AG04449 (cell line): Measurements from ENCODE around the gene FBXO47.

Source experiments
- CTCF ChIA-PET: fragments of 350-600 bp; formaldehyde crosslinking; extraction: SDS; loops from one replicate; lab custom pipeline; 2021; ENCODE audit warnings: antibody characterized with exemption; lab: Yijun Ruan, JAX
- POLR2A ChIA-PET: fragments of 400-600, 350-600 bp; formaldehyde crosslinking; extraction: SDS; loops from one replicate; lab custom pipeline; 2020; ENCODE audit warnings: antibody characterized with exemption, inconsistent platforms; lab: Yijun Ruan, JAX
- DNase-seq: peaks from one replicate; pipeline ENCODE4 v3.0.0-alpha.2; 2010; ENCODE audit warnings: low read depth, low spot score
- H3K4me3 ChIP-seq: 2 replicates; pipeline ENCODE4 v1.5.1; 2011; ENCODE audit warnings: low read depth, mild to moderate bottlenecking, control low read depth, low read length
- CTCF ChIP-seq: IDR thresholded peaks from one replicate; pipeline ENCODE4 v1.5.1; 2011; ENCODE audit warnings: mild to moderate bottlenecking, moderate library complexity, low read length, control low read depth, inconsistent platforms; ENCODE audit not compliant: insufficient read depth; ENCODE audit errors: missing control alignments

FBXO47 gene

GRCh38 chr17:38892083-38892482, 75.1 kb downstream of the FBXO47 start:
- H3K4me3 ChIP-seq = no peak overlapping the region
- TF ChIP-seq CTCF = no peak
- ChIA-PET POLR2A (interaction anchor here (1.2 to 1.4 kb wide), 2 partner anchors 9 to 11 kb away, joined by 3 read pairs; no protein-coding TSS in a partner anchor), CTCF (no interaction called here)
- DNase-seq = no peak

GRCh38 chr17:38891441-38891840, 75.8 kb downstream of the FBXO47 start:
- H3K4me3 ChIP-seq = no peak overlapping the region
- no peak for TF ChIP-seq CTCF
- DNase-seq = no peak
- POLR2A ChIA-PET = interaction anchor here (1.4 kb wide), 1 partner anchor 10 kb away, joined by 3 read pairs; no protein-coding TSS in a partner anchor
- CTCF ChIA-PET = no interaction called here

GRCh38 chr17:38890410-38890746, 76.8 kb downstream of the FBXO47 start:
- ChIA-PET CTCF (no interaction called here), POLR2A (no interaction called here)
- no peak for DNase-seq
- TF ChIP-seq CTCF = no peak
- H3K4me3 ChIP-seq = no peak overlapping the region

- ChIA-PET CTCF (interaction anchor here (1.0 to 1.3 kb wide), 2 partner anchors 9 to 11 kb away, joined by 3 to 4 read pairs; no protein-coding TSS in a partner anchor), POLR2A (interaction anchor here (1.0 kb wide), 1 partner anchor 13 kb away, joined by 3 read pairs; no protein-coding TSS in a partner anchor)
- TF ChIP-seq CTCF = no peak
Observed at GRCh38 chr17:38889745-38890409, 77.3 kb downstream of the FBXO47 start.

GRCh38 chr17:38888842-38889241, 78.4 kb downstream of the FBXO47 start:
- ChIA-PET CTCF (interaction anchor here (1.0 to 1.3 kb wide), 2 partner anchors 8 to 12 kb away, joined by 3 to 4 read pairs; no protein-coding TSS in a partner anchor), POLR2A (interaction anchor here (1.0 kb wide), 1 partner anchor 12 kb away, joined by 3 read pairs; no protein-coding TSS in a partner anchor)
- no peak for TF ChIP-seq CTCF
- H3K4me3 ChIP-seq = no peak overlapping the region
- no peak for DNase-seq

More at GRCh38 chr17:38889745-38890409, 77.3 kb downstream of the FBXO47 start:
- H3K4me3 ChIP-seq = no peak overlapping the region
- DNase-seq = no peak

- ChIA-PET CTCF (no interaction called here), POLR2A (interaction anchor here (0.7 to 3.0 kb wide), 4 partner anchors 12 to 185 kb away, joined by 3 to 13 read pairs (median 5); partner anchors contain the start of gene LASP1)
- H3K4me3 ChIP-seq = no peak overlapping the region
- no peak for DNase-seq
- no peak for TF ChIP-seq CTCF
Observed at GRCh38 chr17:38886643-38887010, 80.6 kb downstream of the FBXO47 start.
